ENCODE results near the gene CES2.
"Not testable (repeated sequence)": the region's sequence is repeated elsewhere in the genome, so short reads cannot be mapped to it uniquely, and the experiment has no call there.

CES2 gene

DNA sequence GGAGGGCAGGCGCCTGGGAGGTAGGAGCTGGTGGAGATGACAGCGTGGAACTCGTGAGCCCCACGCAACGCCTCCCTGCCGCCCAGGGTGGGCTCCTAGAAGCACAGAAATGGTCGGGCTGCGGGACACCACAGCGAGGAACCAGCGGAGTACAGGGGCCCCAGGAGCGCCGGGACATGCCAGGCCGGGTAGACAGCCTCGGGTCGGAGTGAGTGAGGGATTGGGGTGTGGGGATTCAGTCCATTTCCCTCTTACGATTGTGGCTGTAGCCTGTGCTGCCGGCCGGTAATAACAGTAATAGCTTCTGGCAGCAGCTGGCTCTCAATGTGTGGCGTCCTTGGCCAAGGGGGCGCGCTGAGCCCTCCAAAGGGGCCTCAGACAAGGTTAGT lies 13.5 kb downstream of the CES2 start:
- H3K27me3 ChIP-seq (ENCODE audit: control insufficient read depth, insufficient read depth, low read length): peaks cover 33% of the 10 kb centered on the region
- H3K27ac ChIP-seq (ENCODE audit: low read depth, low read length): no peak overlapping the region
- peaks cover 10% of the 10 kb centered on the region for H3K9me3 ChIP-seq (ENCODE audit: control insufficient read depth, insufficient read depth, low read depth, low read length)

DNA sequence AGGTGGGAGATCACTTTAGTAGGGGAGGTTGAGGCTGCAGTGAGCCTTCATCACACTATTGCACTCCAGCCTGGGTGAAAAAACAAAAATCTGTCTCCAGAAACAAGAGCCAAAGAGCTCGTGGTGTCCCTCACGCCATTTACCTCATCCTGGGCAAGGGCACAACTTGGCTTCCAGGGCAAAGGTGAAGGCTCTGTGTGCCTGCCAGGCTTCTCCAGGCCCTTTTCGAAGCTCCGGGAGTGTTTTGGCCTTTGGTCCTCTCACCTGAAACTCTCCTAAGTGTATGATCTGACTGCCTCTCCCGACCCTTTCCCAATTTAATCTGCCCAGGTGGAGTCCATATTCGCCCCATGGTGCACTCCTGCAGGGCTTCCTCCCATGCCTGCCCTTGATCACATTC lies 14.2 kb downstream of the CES2 start:
- H3K36me3 ChIP-seq (ENCODE audit: control insufficient read depth, insufficient read depth, low read length): no peaks in the 10 kb centered on the region
- H3K9me3 ChIP-seq (ENCODE audit: control insufficient read depth, insufficient read depth, low read depth, low read length): peaks cover 10% of the 10 kb centered on the region
- peaks cover 33% of the 10 kb centered on the region for H3K27me3 ChIP-seq (ENCODE audit: control insufficient read depth, insufficient read depth, low read length)
- no peak overlapping the region for H3K4me3 ChIP-seq (ENCODE audit: low read depth, low read length)
- H3K4me1 ChIP-seq (ENCODE audit: control insufficient read depth, insufficient read depth, low read length): no peaks in the 10 kb centered on the region
- no peak overlapping the region for H3K27ac ChIP-seq (ENCODE audit: low read depth, low read length)
- no peak overlapping the region for H3K9ac ChIP-seq (ENCODE audit: low read length)

More for the DNA sequence above, 13.5 kb downstream of the CES2 start:
- no peaks in the 10 kb centered on the region for H3K4me1 ChIP-seq (ENCODE audit: control insufficient read depth, insufficient read depth, low read length)
- peak overlapping the region; percentile 50; the same call in 1 of the 2 replicates for H3K4me3 ChIP-seq (ENCODE audit: low read depth, low read length)
- no peak overlapping the region for H3K9ac ChIP-seq (ENCODE audit: low read length)
- peaks cover 2% of the 10 kb centered on the region for H3K36me3 ChIP-seq (ENCODE audit: control insufficient read depth, insufficient read depth, low read length)

DNA sequence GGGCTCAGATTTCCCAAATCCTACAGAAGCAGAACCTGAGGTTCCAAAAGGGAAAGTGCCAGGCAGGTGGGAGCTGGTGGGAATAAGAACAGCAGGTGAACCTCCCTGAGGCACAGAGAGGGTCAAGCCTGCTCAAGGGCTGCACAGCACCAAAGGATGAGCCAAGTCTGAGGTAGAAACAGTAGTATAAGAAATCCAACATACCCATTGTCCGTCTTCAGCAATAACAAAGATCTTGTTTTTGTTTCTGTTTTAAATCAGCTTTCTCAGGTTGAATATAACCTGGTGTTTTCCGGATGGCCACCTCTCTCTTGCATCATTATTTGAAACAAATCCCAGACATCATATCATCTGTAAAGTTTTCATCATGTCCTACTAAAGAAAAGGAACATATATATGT lies 15.1 kb downstream of the CES2 start:
- Histone ChIP-seq H3K36me3 (ENCODE audit: control insufficient read depth, insufficient read depth, low read length) (no peaks in the 10 kb centered on the region), H3K4me1 (ENCODE audit: control insufficient read depth, insufficient read depth, low read length) (no peaks in the 10 kb centered on the region), H3K9me3 (ENCODE audit: control insufficient read depth, insufficient read depth, low read depth, low read length) (peaks cover 10% of the 10 kb centered on the region), H3K4me3 (ENCODE audit: low read depth, low read length) (no peak overlapping the region), H3K27me3 (ENCODE audit: control insufficient read depth, insufficient read depth, low read length) (peaks cover 33% of the 10 kb centered on the region), H3K9ac (ENCODE audit: low read length) (no peak overlapping the region), H3K27ac (ENCODE audit: low read depth, low read length) (no peak overlapping the region)

GRCh38 chr16:66950971-66951790 lies 15.9 kb downstream of the CES2 start:
- H3K4me1 ChIP-seq (ENCODE audit: control insufficient read depth, insufficient read depth, low read length): no peaks in the 10 kb centered on the region
- peaks cover 33% of the 10 kb centered on the region for H3K27me3 ChIP-seq (ENCODE audit: control insufficient read depth, insufficient read depth, low read length)
- H3K9ac ChIP-seq (ENCODE audit: low read length): no peak overlapping the region
- no peak overlapping the region for H3K27ac ChIP-seq (ENCODE audit: low read depth, low read length)
- no peak overlapping the region for H3K4me3 ChIP-seq (ENCODE audit: low read depth, low read length)
- peaks cover 10% of the 10 kb centered on the region for H3K9me3 ChIP-seq (ENCODE audit: control insufficient read depth, insufficient read depth, low read depth, low read length)
- no peaks in the 10 kb centered on the region for H3K36me3 ChIP-seq (ENCODE audit: control insufficient read depth, insufficient read depth, low read length)

GRCh38 chr16:66952430-66953110 lies 17.3 kb downstream of the CES2 start:
- Histone ChIP-seq H3K36me3 (ENCODE audit: control insufficient read depth, insufficient read depth, low read length) (no peaks in the 10 kb centered on the region), H3K27ac (ENCODE audit: low read depth, low read length) (no peak overlapping the region), H3K9me3 (ENCODE audit: control insufficient read depth, insufficient read depth, low read depth, low read length) (peaks cover 10% of the 10 kb centered on the region), H3K4me1 (ENCODE audit: control insufficient read depth, insufficient read depth, low read length) (no peaks in the 10 kb centered on the region), H3K27me3 (ENCODE audit: control insufficient read depth, insufficient read depth, low read length) (peaks cover 29% of the 10 kb centered on the region), H3K4me3 (ENCODE audit: low read depth, low read length) (no peak overlapping the region), H3K9ac (ENCODE audit: low read length) (no peak overlapping the region)

GRCh38 chr16:66953462-66954096 lies 18.3 kb downstream of the CES2 start:
- no peak overlapping the region for H3K9ac ChIP-seq (ENCODE audit: low read length)
- H3K27me3 ChIP-seq (ENCODE audit: control insufficient read depth, insufficient read depth, low read length): peaks cover 19% of the 10 kb centered on the region
- H3K4me1 ChIP-seq (ENCODE audit: control insufficient read depth, insufficient read depth, low read length): no peaks in the 10 kb centered on the region
- H3K4me3 ChIP-seq (ENCODE audit: low read depth, low read length): no peak overlapping the region
- H3K9me3 ChIP-seq (ENCODE audit: control insufficient read depth, insufficient read depth, low read depth, low read length): peaks cover 10% of the 10 kb centered on the region
- no peak overlapping the region for H3K27ac ChIP-seq (ENCODE audit: low read depth, low read length)
- H3K36me3 ChIP-seq (ENCODE audit: control insufficient read depth, insufficient read depth, low read length): no peaks in the 10 kb centered on the region

GRCh38 chr16:66954097-66954659 lies 18.9 kb downstream of the CES2 start:
- no peak overlapping the region for H3K4me3 ChIP-seq (ENCODE audit: low read depth, low read length)
- H3K27me3 ChIP-seq (ENCODE audit: control insufficient read depth, insufficient read depth, low read length): peaks cover 13% of the 10 kb centered on the region
- H3K9ac ChIP-seq (ENCODE audit: low read length): no peak overlapping the region
- no peaks in the 10 kb centered on the region for H3K4me1 ChIP-seq (ENCODE audit: control insufficient read depth, insufficient read depth, low read length)
- no peaks in the 10 kb centered on the region for H3K36me3 ChIP-seq (ENCODE audit: control insufficient read depth, insufficient read depth, low read length)
- H3K27ac ChIP-seq (ENCODE audit: low read depth, low read length): no peak overlapping the region
- H3K9me3 ChIP-seq (ENCODE audit: control insufficient read depth, insufficient read depth, low read depth, low read length): peaks cover 10% of the 10 kb centered on the region

DNA sequence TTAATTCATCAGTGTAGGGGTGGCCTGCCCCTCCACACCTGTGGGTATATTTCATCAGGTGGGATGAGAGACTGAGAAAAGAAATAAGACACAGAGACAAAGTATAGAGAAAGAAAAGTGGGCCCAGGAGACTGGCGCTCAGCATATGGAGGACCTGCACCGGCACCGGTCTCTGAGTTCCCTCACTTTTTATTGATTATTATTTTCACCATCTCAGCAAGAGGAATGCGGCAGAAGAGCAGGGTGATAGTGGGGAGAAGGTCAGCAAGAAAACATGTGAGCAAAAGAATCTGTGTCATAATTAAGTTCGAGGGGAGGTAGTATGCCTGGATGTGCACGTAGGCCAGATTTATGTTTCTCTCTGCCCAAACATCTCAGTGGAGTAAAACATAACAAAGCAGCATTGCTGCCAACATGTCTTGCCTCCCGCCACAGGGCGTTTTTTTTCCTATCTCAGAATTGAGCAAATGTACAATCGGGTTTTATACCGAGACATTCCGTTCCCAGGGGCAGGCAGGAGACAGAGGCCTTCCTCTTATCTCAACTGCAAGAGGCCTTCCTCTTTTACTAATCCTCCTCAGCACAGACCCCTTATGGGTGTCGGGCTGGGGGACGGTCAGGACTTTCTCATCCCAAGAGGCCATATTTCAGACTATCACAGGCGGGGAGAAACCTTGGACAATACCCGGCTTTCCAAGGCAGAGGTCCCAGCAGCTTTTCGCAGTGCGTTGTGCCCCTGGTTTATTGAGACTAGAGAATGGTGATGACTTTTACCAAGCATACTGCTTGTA lies 20.2 kb downstream of the CES2 start:
- H3K36me3 ChIP-seq (ENCODE audit: control insufficient read depth, insufficient read depth, low read length); H3K4me1 ChIP-seq (ENCODE audit: control insufficient read depth, insufficient read depth, low read length); H3K27me3 ChIP-seq (ENCODE audit: control insufficient read depth, insufficient read depth, low read length): not testable (repeated sequence)

GRCh38 chr16:66956154-66956457 lies 20.8 kb downstream of the CES2 start:
- not testable (repeated sequence) for H3K9me3 ChIP-seq (ENCODE audit: control insufficient read depth, insufficient read depth, low read depth, low read length); H3K27ac ChIP-seq (ENCODE audit: low read depth, low read length); H3K4me1 ChIP-seq (ENCODE audit: control insufficient read depth, insufficient read depth, low read length); H3K27me3 ChIP-seq (ENCODE audit: control insufficient read depth, insufficient read depth, low read length); H3K9ac ChIP-seq (ENCODE audit: low read length); H3K36me3 ChIP-seq (ENCODE audit: control insufficient read depth, insufficient read depth, low read length); H3K4me3 ChIP-seq (ENCODE audit: low read depth, low read length)

More for the DNA sequence above, 20.2 kb downstream of the CES2 start:
- not testable (repeated sequence) for H3K9ac ChIP-seq (ENCODE audit: low read length); H3K4me3 ChIP-seq (ENCODE audit: low read depth, low read length); H3K27ac ChIP-seq (ENCODE audit: low read depth, low read length); H3K9me3 ChIP-seq (ENCODE audit: control insufficient read depth, insufficient read depth, low read depth, low read length)

DNA sequence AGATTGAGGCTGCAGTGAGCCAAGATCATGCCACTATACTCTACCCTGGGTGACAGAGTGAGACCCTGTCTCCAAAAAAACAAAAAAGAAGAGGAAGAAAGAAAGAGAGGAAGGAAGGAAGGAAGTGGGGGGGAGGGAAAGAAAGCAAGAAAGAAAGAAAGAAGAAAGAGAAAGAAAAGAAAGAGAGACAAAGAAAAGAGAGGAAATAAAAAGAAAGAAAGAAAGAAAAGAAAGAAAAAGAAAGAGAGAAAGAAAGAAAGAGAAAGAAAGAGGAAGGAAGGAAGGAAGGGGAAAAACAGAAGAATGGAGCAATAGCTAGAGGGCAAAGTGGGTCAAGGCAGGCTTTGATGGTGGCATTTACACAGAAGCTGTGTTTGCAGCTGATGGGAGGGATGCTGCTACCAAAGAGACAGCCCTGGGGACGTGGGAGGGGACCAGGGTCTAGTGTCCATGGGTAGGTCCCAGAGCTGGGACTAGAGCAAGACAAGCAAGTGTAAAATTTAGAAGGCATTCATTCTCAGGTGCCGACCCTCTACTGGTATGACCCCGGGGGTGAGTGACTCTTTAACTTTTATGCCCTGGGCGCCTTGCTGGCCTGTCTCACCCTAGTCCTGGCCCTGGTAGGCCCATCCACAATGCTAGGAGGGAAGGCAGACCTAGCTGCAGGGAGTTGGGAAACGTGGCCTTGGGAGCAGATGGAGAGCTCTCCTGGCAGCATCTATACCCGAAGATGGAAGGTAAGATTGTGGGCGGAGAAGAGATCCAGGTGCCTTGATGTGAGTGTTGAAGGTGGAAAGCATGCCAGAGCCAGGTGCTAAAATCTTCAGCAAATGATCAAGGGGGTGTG lies 23.8 kb downstream of the CES2 start:
- H3K27me3 ChIP-seq (ENCODE audit: control insufficient read depth, insufficient read depth, low read length): no peaks in the 10 kb centered on the region; the same call in 1 of the 2 replicates
- H3K9me3 ChIP-seq (ENCODE audit: control insufficient read depth, insufficient read depth, low read depth, low read length): no peaks in the 10 kb centered on the region
- no peak overlapping the region for H3K9ac ChIP-seq (ENCODE audit: low read length)
- H3K27ac ChIP-seq (ENCODE audit: low read depth, low read length): no peak overlapping the region
- H3K36me3 ChIP-seq (ENCODE audit: control insufficient read depth, insufficient read depth, low read length): no peaks in the 10 kb centered on the region
- peaks cover 3% of the 10 kb centered on the region; the same call in 1 of the 2 replicates for H3K4me1 ChIP-seq (ENCODE audit: control insufficient read depth, insufficient read depth, low read length)
- no peak overlapping the region for H3K4me3 ChIP-seq (ENCODE audit: low read depth, low read length)
